ENCODE measurements around the gene ZNF268.

ZNF268 gene

DNA sequence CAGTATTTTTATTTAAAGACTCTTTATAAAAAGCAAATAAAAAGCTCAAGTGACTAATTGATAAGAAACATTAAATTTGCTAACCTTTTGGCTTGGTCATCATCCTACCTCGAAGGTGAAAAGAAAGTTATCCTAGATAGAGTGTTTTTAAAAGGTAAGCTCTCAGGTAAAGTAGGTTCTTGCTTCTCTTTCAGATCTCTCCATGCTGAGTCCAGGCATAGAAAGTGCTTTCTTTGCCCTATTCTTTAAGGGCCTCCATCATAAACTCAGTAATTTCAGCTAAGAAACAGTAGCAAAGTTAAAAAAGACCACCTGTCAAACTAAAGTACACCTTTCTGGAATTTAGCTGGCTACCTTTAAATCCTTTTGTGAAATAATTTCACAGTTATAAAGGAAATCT is 75.0 kb downstream of the ZNF268 start:
- Histone ChIP-seq H3K4me1 (ENCODE audit: control insufficient read depth, insufficient read depth, low read length, poor library complexity, severe bottlenecking) (no peaks in the 10 kb centered on the region), H3K36me3 (ENCODE audit: control insufficient read depth, insufficient read depth, low read length) (no peaks in the 10 kb centered on the region), H3K9me3 (ENCODE audit: control insufficient read depth, low read length) (peaks cover 12% of the 10 kb centered on the region), H3K27ac (ENCODE audit: low read depth, low read length, severe bottlenecking) (no peak overlapping the region), H3K4me3 (ENCODE audit: extremely low read depth, insufficient read depth, low read length, poor library complexity, severe bottlenecking) (no peak overlapping the region)
- WGBS, 2 experiments (ENCODE audit: insufficient coverage in 2 of 2) = 50% methylated on average over 1 of the region's 1 CpG; no CpG with 5 or more reads in 1 of the 2 experiments

DNA sequence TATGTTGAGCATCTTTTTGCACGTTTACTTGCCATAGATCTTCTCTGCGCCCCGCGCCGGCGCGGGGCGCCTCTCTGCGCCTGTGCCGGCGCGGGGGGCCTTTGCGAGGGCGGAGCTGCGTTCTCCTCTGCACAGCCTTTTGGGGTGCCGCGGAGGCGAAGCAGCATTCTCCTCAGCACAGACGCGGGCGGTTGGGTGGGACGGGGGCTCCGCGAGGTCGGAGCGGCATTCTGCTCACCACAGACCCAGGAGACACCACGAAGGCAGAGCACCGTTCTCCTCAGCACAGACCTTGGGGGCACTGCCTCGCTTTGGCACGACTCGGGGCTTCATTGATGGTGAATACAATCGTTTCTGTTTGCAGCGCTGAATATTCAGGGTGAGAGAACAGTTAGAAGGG is 82.9 kb downstream of the ZNF268 start:
- Histone ChIP-seq H3K36me3 (ENCODE audit: control insufficient read depth, insufficient read depth, low read length) (no peaks in the 10 kb centered on the region), H3K4me3 (ENCODE audit: extremely low read depth, insufficient read depth, low read length, poor library complexity, severe bottlenecking) (no peak overlapping the region), H3K9me3 (ENCODE audit: control insufficient read depth, low read length) (peaks cover 10% of the 10 kb centered on the region), H3K4me1 (ENCODE audit: control insufficient read depth, insufficient read depth, low read length, poor library complexity, severe bottlenecking) (no peaks in the 10 kb centered on the region), H3K27ac (ENCODE audit: low read depth, low read length, severe bottlenecking) (no peak overlapping the region)
- WGBS, 2 experiments (ENCODE audit: insufficient coverage in 2 of 2) = 87 to 95% methylated on average over 15 to 23 of the region's 33 CpGs
